ENCODE results near the gene MINK1. TPM values are rescaled to one million over a fixed set of nuclear protein-coding genes. Genes with fewer than 3 reads are reported as not detected.

The MINK1 gene
- total RNA-seq, 4 donors from 2014 or later: 111 to 278 (median 223) TPM

DNA sequence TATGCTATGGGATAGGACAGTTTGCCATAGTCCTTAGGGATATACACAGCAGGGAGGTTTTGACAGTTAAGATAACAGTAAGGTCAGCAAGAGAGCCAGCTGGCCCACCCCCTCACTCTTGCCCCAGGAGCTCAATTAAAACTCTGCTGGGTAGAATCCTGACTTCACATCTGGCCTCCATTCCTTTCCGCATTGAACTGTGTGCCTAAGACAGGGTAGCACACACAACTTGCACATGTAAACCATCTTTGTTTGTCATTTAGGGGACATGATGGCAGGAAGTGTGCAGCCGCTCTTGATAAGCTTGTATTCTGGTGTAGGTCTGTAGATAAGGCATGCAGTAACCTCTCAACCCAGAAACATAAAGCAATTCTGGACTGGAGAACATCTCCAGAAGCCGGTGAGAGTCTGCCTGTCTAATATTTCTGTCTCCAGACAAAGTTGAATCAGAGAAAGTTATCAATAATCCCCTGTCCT is 5.2 kb downstream of the MINK1 start:
- TF ChIP-seq, protein P1, sequence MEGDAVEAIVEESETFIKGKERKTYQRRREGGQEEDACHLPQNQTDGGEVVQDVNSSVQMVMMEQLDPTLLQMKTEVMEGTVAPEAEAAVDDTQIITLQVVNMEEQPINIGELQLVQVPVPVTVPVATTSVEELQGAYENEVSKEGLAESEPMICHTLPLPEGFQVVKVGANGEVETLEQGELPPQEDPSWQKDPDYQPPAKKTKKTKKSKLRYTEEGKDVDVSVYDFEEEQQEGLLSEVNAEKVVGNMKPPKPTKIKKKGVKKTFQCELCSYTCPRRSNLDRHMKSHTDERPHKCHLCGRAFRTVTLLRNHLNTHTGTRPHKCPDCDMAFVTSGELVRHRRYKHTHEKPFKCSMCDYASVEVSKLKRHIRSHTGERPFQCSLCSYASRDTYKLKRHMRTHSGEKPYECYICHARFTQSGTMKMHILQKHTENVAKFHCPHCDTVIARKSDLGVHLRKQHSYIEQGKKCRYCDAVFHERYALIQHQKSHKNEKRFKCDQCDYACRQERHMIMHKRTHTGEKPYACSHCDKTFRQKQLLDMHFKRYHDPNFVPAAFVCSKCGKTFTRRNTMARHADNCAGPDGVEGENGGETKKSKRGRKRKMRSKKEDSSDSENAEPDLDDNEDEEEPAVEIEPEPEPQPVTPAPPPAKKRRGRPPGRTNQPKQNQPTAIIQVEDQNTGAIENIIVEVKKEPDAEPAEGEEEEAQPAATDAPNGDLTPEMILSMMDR (IDR thresholded peaks at IDR 0.05): no peak
- TF ChIP-seq POLR2A (IDR thresholded peaks at IDR 0.05): no peak
- peaks cover 4 to 42% (median 10%) of the 10 kb centered on the region in 4 donors for H3K4me1 ChIP-seq
- no peak overlapping the region for H3K4me3 ChIP-seq
- H3K9me3 ChIP-seq: no peaks in the 10 kb centered on the region
- H3K36me3 ChIP-seq: peaks cover 0 to 5% (median 0%) of the 10 kb centered on the region in 3 donors
- H3K27me3 ChIP-seq: no peaks in the 10 kb centered on the region
- DNase-seq: no peak
- H3K27ac ChIP-seq: no peak overlapping the region

DNA sequence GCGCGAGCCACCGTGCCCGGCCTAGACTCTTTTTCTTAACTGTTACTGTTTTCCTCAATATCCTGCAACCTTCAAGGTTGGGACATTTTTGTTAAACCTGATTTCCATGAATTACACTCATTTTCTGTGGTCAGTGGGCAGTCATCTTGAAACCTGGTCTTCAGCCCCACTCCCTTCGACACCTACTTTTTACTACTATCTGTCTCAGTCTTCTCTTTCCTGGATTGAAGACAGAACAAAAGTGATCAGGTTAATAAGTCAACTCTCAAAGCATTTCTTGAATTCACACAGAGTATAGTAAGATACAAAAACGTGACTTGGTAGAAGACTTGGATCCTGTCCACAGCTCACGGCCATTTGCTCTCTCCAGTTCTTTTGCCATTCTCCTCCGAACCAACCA is 6.1 kb downstream of the MINK1 start:
- DNase-seq: no peak
- Histone ChIP-seq H3K4me1 (peaks cover 4 to 40% (median 7%) of the 10 kb centered on the region in 4 donors), H3K27me3 (no peaks in the 10 kb centered on the region), H3K36me3 (peaks cover 0 to 5% (median 0%) of the 10 kb centered on the region in 3 donors), H3K9me3 (no peaks in the 10 kb centered on the region), H3K27ac (no peak overlapping the region), H3K4me3 (no peak overlapping the region)
- TF ChIP-seq, protein P1 (IDR thresholded peaks at IDR 0.05): no peak
- TF ChIP-seq POLR2A (IDR thresholded peaks at IDR 0.05): no peak

DNA sequence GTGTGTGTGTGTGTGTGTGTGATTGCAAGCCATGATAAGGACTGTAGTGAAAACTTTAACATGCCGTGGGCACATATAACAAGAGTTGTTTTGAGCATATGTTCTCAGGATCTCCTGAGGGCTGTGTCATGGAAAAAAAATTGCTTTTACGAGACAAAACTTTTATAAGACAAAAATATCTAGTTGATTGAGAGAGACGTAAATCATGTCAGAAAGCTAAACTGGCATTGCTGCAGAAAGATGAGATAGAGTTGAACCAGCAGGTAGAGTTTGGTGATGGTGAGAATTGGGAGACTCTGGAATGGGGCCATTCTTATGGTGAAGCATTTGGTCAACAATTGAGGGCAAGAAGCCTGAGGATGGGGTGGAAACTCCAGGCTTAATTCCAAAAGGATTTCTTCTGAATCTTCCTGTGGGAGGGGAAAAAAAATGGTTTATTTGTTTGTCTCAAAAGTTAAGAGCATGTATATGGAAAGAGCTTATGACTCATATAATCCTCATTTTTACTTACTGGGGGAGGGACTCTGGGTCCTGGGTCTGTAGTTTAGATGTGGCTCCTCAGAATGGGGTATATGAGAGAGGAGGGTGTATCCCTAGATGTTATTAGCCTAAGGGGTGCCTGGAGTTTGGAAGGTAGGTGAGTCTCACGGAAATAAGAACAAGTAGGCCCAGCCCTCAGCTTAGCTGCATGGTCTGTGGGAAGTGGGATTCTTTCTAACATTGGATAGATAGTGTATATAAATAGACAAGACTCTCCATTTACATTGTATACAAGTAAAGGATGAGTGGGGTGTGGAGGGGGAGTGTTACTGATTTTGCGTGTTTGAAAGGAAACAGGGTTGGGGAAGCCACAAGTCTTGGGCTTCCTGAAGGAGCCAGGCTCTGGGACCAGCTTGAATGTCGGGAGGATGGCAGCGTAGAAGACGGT is 7.1 kb downstream of the MINK1 start:
- H3K9me3 ChIP-seq: no peaks in the 10 kb centered on the region
- H3K36me3 ChIP-seq: peaks cover 0 to 5% (median 0%) of the 10 kb centered on the region in 3 donors
- H3K4me3 ChIP-seq: no peak overlapping the region
- H3K27me3 ChIP-seq: no peaks in the 10 kb centered on the region
- H3K27ac ChIP-seq: no peak overlapping the region
- TF ChIP-seq POLR2A (IDR thresholded peaks at IDR 0.05): no peak
- TF ChIP-seq, protein P1 (IDR thresholded peaks at IDR 0.05): no peak
- peaks cover 0 to 29% (median 1%) of the 10 kb centered on the region in 4 donors for H3K4me1 ChIP-seq
- no peak for DNase-seq

DNA sequence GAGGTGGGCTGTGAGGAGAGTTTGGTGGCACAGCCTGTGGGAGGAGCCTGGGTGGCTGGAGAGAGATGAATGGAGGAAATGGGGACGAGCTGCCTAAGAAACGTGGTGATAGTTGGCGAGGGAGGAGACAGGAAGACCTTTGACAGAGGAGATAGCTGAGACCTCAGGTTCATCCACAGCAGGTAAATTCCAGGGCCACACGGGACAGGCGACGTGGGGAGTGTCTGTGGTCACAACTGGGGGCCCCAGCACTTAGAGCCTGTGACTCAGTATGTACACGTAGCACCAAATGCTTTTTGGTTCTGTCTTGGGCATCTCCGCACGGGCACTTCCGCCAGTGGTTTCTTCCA is 7.7 kb downstream of the MINK1 start:
- H3K9me3 ChIP-seq: no peaks in the 10 kb centered on the region
- peaks cover 0 to 27% (median 0%) of the 10 kb centered on the region in 4 donors for H3K4me1 ChIP-seq
- no peak overlapping the region for H3K4me3 ChIP-seq
- no peaks in the 10 kb centered on the region for H3K27me3 ChIP-seq
- TF ChIP-seq, protein P1 (IDR thresholded peaks at IDR 0.05): no peak
- TF ChIP-seq POLR2A (IDR thresholded peaks at IDR 0.05): no peak
- no peak for DNase-seq
- peaks cover 0 to 5% (median 0%) of the 10 kb centered on the region in 3 donors for H3K36me3 ChIP-seq
- no peak overlapping the region for H3K27ac ChIP-seq

DNA sequence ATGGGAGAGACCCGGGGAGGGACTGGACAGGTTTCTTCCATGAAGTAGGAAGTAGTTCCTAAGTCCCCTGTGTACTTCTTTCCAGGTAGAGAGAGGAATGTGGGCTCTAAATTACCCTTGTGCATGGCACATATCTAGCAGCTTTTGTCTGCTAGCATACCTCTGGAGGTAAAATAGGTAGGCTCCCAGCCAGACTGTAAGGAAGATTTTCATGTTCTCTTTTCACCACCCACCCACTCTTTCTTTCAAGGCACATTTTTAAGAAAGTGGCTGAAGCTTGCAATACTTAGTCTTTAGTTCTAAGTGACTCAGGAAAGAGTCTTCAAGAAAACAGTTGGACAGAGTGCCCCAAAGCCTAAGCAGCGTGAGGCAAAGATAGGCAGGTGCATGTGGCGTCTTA is 9.2 kb downstream of the MINK1 start:
- no peak for TF ChIP-seq POLR2A (IDR thresholded peaks at IDR 0.05)
- TF ChIP-seq, protein P1 (IDR thresholded peaks at IDR 0.05): no peak
- Histone ChIP-seq H3K27me3 (no peaks in the 10 kb centered on the region), H3K9me3 (no peaks in the 10 kb centered on the region), H3K4me3 (no peak overlapping the region), H3K27ac (no peak overlapping the region), H3K4me1 (peaks cover 0 to 25% (median 0%) of the 10 kb centered on the region in 4 donors), H3K36me3 (peaks cover 0 to 5% (median 0%) of the 10 kb centered on the region in 3 donors)
- no peak for DNase-seq

Measured in Peyer's patch (tissue), 4 donors.